SU-DHL-6 (cell line): Measurements from ENCODE around the gene CCM2.

Experiments
- H2AFZ ChIP-seq: fragments of 200-600 bp; sonication (generic); 2 replicates; pipeline ENCODE4 v1.6.1; 2014; ENCODE audit warnings: low read depth, mild to moderate bottlenecking, moderate library complexity, mixed read lengths, antibody characterized with exemption, low read length; ENCODE audit not compliant: severe bottlenecking
- H3F3A ChIP-seq: fragments of 200-600 bp; shearing (Covaris generic); 2 replicates; pipeline ENCODE4 v1.6.0; 2016; ENCODE audit warnings: antibody characterized with exemption, mild to moderate bottlenecking; ENCODE audit not compliant: insufficient read depth
- H3K27ac ChIP-seq: fragments of 200-600 bp; sonication (generic); 2 replicates; pipeline ENCODE4 v1.5.1; 2016; ENCODE audit warnings: low read depth, mild to moderate bottlenecking, low read length, moderate library complexity, mixed read lengths
- H3K27me3 ChIP-seq: fragments of 200-600 bp; sonication (generic), shearing (Covaris generic); 2 replicates; pipeline ENCODE4 v1.6.0; 2014; ENCODE audit warnings: mild to moderate bottlenecking, low read length
- H3K36me3 ChIP-seq: fragments of 200-600 bp; sonication (generic); 2 replicates; pipeline ENCODE4 v1.6.1; 2014; ENCODE audit warnings: mild to moderate bottlenecking, low read length, mixed read lengths
- H3K4me2 ChIP-seq: fragments of 300-600, 200-600 bp; shearing (Covaris generic), sonication (generic); 2 replicates; pipeline ENCODE4 v1.6.0; 2014; ENCODE audit warnings: low read length, low read depth, mild to moderate bottlenecking; ENCODE audit not compliant: poor library complexity, severe bottlenecking
- H3K4me3 ChIP-seq: fragments of 200-600 bp; sonication (generic); 2 replicates; pipeline ENCODE4 v1.5.1; 2014; ENCODE audit warnings: antibody characterized with exemption, low read length, mild to moderate bottlenecking, mixed read lengths; ENCODE audit not compliant: insufficient read depth, poor library complexity, severe bottlenecking
- H3K79me2 ChIP-seq: fragments of 200-600 bp; sonication (generic); 2 replicates; pipeline ENCODE4 v1.6.1; 2014; ENCODE audit warnings: mild to moderate bottlenecking, low read length, moderate library complexity; ENCODE audit not compliant: insufficient read depth
- H3K9ac ChIP-seq: fragments of 200-600 bp; sonication (generic); 2 replicates; pipeline ENCODE4 v1.7.0; 2014; ENCODE audit warnings: mild to moderate bottlenecking, low read length
- H3K9me2 ChIP-seq: fragments of 200-600 bp; sonication (generic); replicated peaks from 2 replicates; pipeline ENCODE4 v1.6.1; 2014; ENCODE audit warnings: low read length; ENCODE audit not compliant: insufficient read depth
- H3K9me3 ChIP-seq: fragments of 200-600 bp; sonication (generic); 2 replicates; pipeline ENCODE4 v1.6.1; 2014; ENCODE audit warnings: low read length, mixed read lengths; ENCODE audit not compliant: insufficient read depth
- H4K20me1 ChIP-seq: fragments of 200-600 bp; sonication (generic); 2 replicates; pipeline ENCODE4 v1.6.1; 2014; ENCODE audit warnings: low read depth, mild to moderate bottlenecking, antibody characterized with exemption, low read length, moderate library complexity, mixed read lengths
- EZH2phosphoT487 ChIP-seq: fragments of 200-600 bp; sonication (generic), shearing (Covaris generic); conservative IDR thresholded peaks from 2 replicates; pipeline ENCODE4 v1.6.1; 2018; ENCODE audit warnings: mild to moderate bottlenecking, antibody characterized with exemption, low read length, moderate library complexity, mixed read lengths
- TF ChIP-seq, protein P1 (sequence below): fragments of 200-600 bp; sonication (generic); IDR thresholded peaks from one replicate; pipeline ENCODE4 v1.5.1; 2017; ENCODE audit warnings: antibody characterized with exemption, mild to moderate bottlenecking, low read length, moderate library complexity; ENCODE audit not compliant: insufficient read depth, poor library complexity, severe bottlenecking

CCM2 gene

GRCh38 chr7:45092931-45093235 lies 92.9 kb downstream of the CCM2 start:
- Histone ChIP-seq H3K4me2 (no peak overlapping the region), H3K4me3 (no peak overlapping the region), H3K36me3 (no peaks in the 10 kb centered on the region), H3F3A (peaks cover 10% of the 10 kb centered on the region), H4K20me1 (no peaks in the 10 kb centered on the region), H2AFZ (no peak overlapping the region), H3K79me2 (no peaks in the 10 kb centered on the region), H3K27ac (no peak overlapping the region), H3K9me2 (no peaks in the 10 kb centered on the region), H3K9me3 (no peaks in the 10 kb centered on the region), H3K27me3 (no peaks in the 10 kb centered on the region), H3K9ac (no peak overlapping the region)
- no peak for TF ChIP-seq EZH2phosphoT487
- TF ChIP-seq, protein P1, sequence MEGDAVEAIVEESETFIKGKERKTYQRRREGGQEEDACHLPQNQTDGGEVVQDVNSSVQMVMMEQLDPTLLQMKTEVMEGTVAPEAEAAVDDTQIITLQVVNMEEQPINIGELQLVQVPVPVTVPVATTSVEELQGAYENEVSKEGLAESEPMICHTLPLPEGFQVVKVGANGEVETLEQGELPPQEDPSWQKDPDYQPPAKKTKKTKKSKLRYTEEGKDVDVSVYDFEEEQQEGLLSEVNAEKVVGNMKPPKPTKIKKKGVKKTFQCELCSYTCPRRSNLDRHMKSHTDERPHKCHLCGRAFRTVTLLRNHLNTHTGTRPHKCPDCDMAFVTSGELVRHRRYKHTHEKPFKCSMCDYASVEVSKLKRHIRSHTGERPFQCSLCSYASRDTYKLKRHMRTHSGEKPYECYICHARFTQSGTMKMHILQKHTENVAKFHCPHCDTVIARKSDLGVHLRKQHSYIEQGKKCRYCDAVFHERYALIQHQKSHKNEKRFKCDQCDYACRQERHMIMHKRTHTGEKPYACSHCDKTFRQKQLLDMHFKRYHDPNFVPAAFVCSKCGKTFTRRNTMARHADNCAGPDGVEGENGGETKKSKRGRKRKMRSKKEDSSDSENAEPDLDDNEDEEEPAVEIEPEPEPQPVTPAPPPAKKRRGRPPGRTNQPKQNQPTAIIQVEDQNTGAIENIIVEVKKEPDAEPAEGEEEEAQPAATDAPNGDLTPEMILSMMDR: no peak

- Histone ChIP-seq H3K27me3 (no peaks in the 10 kb centered on the region), H3K27ac (no peak overlapping the region), H3K9me2 (no peaks in the 10 kb centered on the region), H3K4me2 (no peak overlapping the region), H3K9me3 (no peaks in the 10 kb centered on the region), H3K79me2 (no peaks in the 10 kb centered on the region), H3K4me3 (no peak overlapping the region), H3F3A (peaks cover 17% of the 10 kb centered on the region), H3K36me3 (no peaks in the 10 kb centered on the region; the same call in 1 of the 2 replicates), H2AFZ (no peak overlapping the region), H3K9ac (no peak overlapping the region), H4K20me1 (no peaks in the 10 kb centered on the region)
- TF ChIP-seq, protein P1: no peak
- no peak for TF ChIP-seq EZH2phosphoT487
Measured at GRCh38 chr7:45098983-45099839, 99.2 kb downstream of the CCM2 start.

GRCh38 chr7:45099891-45100760 lies 100.1 kb downstream of the CCM2 start:
- Histone ChIP-seq H3K9me3 (no peaks in the 10 kb centered on the region), H3K27ac (no peak overlapping the region), H3K79me2 (no peaks in the 10 kb centered on the region), H3K9me2 (no peaks in the 10 kb centered on the region), H3K27me3 (no peaks in the 10 kb centered on the region), H2AFZ (no peak overlapping the region), H3K36me3 (no peaks in the 10 kb centered on the region; the same call in 1 of the 2 replicates), H3K4me3 (no peak overlapping the region), H3K4me2 (no peak overlapping the region), H4K20me1 (no peaks in the 10 kb centered on the region), H3F3A (peaks cover 17% of the 10 kb centered on the region), H3K9ac (no peak overlapping the region)
- TF ChIP-seq EZH2phosphoT487: no peak
- TF ChIP-seq, protein P1: no peak
